Adrenal gland (tissue), 5 donors: ENCODE data around the gene CTSZ.

ENCODE experiments used
- POLR2A ChIP-seq, 2 donors: fragments of 450-650 bp; IDR thresholded peaks; one replicate each; pipeline ENCODE4 v1.6.1; 2017; ENCODE audit warnings: antibody characterized with exemption in 2 of 2, mild to moderate bottlenecking in 2 of 2, moderate library complexity in 1 of 2
- TF ChIP-seq, protein P1 (sequence below), 6 experiments: fragments of 450-650 bp in 4 of 6; fragments of 200-600 bp in 2 of 6; sonication (generic) in 1 of 6; IDR thresholded peaks; 1 replicate in 5 of 6; 2 replicates in 1 of 6; pipeline versions ENCODE4 v1.5.1 to v1.8.0; 2016 to 2021; ENCODE audit warnings: antibody characterized with exemption in 6 of 6, mild to moderate bottlenecking in 2 of 6, moderate library complexity in 1 of 6
- donor health status: DM: no; HTN: no; CAD: no.

DNA sequence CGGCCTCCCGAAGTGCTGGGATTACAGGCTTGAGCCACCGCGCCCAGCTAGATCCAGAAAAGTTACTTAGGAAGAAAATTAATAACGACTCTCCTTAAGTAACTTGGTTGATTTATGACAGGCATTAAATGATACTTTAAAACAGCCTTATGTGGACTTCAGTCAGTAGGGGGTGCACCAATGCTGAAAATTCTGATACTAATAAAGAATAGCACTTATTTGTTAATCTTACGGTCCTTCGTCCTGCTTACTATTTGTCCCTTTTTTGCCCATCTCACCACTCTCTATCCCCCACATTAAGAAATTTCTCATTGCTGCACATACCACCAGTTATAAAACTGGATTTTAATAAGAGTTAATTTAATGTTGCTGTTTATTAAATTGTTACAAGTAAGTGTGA is 48.2 kb upstream of the CTSZ start:
- TF ChIP-seq, protein P1, sequence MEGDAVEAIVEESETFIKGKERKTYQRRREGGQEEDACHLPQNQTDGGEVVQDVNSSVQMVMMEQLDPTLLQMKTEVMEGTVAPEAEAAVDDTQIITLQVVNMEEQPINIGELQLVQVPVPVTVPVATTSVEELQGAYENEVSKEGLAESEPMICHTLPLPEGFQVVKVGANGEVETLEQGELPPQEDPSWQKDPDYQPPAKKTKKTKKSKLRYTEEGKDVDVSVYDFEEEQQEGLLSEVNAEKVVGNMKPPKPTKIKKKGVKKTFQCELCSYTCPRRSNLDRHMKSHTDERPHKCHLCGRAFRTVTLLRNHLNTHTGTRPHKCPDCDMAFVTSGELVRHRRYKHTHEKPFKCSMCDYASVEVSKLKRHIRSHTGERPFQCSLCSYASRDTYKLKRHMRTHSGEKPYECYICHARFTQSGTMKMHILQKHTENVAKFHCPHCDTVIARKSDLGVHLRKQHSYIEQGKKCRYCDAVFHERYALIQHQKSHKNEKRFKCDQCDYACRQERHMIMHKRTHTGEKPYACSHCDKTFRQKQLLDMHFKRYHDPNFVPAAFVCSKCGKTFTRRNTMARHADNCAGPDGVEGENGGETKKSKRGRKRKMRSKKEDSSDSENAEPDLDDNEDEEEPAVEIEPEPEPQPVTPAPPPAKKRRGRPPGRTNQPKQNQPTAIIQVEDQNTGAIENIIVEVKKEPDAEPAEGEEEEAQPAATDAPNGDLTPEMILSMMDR (IDR thresholded peaks at IDR 0.05), result peak in 4 of 6 experiments; percentile 7 to 37 (median 30)
- TF ChIP-seq POLR2A (IDR thresholded peaks at IDR 0.05), result no peak
